Lower lobe of right lung (tissue), 2 donors: ENCODE data around the gene KCNA2. TPM values are rescaled to one million over a fixed set of nuclear protein-coding genes. Genes with fewer than 3 reads are reported as not detected.

Source experiments
- ATAC-seq, 2 donors: fragments of 200-7000 bp; cut with Tn5 transposase; one replicate each; pipeline ENCODE4 v1.9.1; 2020 to 2022; ENCODE audit warnings: mild to moderate bottlenecking in 2 of 2, moderate library complexity in 2 of 2
- DNase-seq: peaks from one replicate; pipeline ENCODE4 v3.0.0-alpha.2; 2020
- H3K27ac ChIP-seq: fragments of 200-600 bp; one replicate; pipeline ENCODE4 v1.8.0; 2022
- H3K27me3 ChIP-seq: fragments of 200-600 bp; one replicate; pipeline ENCODE4 v1.8.0; 2022; ENCODE audit warnings: low read depth
- H3K36me3 ChIP-seq: fragments of 200-600 bp; one replicate; pipeline ENCODE4 v1.8.0; 2022; ENCODE audit warnings: mild to moderate bottlenecking
- H3K4me1 ChIP-seq: fragments of 200-600 bp; one replicate; pipeline ENCODE4 v1.8.0; 2022
- H3K4me3 ChIP-seq: fragments of 200-600 bp; one replicate; pipeline ENCODE4 v1.8.0; 2022; ENCODE audit warnings: mild to moderate bottlenecking
- H3K9me3 ChIP-seq: fragments of 200-600 bp; one replicate; pipeline ENCODE4 v1.8.0; 2022
- intact Hi-C: fragments of 100-400 bp; cut with DNase I; formaldehyde crosslinking; loops from one replicate; pipeline ENCODE4 v1.11.0; 2022
- total RNA-seq: library from RNA; stranded (reverse); fragmentation: NEBNext Ultra II Directional; extraction: Animal tissue kit (Norgen Biotek cat#: 25700); gene quantifications from one replicate; pipeline ENCODE4 v1.2.1, GENCODE V29; 2021
- TF ChIP-seq, protein P1 (sequence below): fragments of 200-600 bp; IDR thresholded peaks from one replicate; pipeline ENCODE4 v1.8.0; 2022; ENCODE audit warnings: antibody characterized with exemption, mild to moderate bottlenecking
- donor health status: DM: no; HTN: yes; CAD: no; lungs with severe emphysema.

KCNA2 gene
- total RNA-seq, 1 donor from 2014 or later, result 0.77 TPM

DNA sequence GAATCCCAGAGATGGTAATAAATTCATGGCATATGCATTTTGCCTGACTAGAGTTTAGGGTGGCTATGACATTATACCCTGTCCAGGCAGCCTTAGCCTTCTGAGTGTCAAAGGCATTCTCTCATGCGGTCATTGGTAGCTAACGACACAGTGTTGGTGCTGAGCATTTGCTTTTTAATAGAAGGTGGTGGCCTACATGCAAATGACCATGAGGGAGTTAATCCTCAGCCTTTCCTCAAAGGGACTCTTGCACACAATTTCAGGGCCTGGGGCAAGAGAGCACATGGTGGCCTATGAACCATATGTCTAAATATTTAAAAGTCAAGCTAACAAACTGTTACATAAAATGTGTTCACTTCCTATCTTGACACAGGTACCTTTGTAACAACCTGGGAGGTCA, 56.3 kb downstream of the KCNA2 start:
- TF ChIP-seq, protein P1, sequence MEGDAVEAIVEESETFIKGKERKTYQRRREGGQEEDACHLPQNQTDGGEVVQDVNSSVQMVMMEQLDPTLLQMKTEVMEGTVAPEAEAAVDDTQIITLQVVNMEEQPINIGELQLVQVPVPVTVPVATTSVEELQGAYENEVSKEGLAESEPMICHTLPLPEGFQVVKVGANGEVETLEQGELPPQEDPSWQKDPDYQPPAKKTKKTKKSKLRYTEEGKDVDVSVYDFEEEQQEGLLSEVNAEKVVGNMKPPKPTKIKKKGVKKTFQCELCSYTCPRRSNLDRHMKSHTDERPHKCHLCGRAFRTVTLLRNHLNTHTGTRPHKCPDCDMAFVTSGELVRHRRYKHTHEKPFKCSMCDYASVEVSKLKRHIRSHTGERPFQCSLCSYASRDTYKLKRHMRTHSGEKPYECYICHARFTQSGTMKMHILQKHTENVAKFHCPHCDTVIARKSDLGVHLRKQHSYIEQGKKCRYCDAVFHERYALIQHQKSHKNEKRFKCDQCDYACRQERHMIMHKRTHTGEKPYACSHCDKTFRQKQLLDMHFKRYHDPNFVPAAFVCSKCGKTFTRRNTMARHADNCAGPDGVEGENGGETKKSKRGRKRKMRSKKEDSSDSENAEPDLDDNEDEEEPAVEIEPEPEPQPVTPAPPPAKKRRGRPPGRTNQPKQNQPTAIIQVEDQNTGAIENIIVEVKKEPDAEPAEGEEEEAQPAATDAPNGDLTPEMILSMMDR, result no peak
- no peak overlapping the region for H3K4me3 ChIP-seq
- DNase-seq (no peak), ATAC-seq (no peak)
- H3K36me3 ChIP-seq, result no peaks in the 10 kb centered on the region
- no peaks in the 10 kb centered on the region for H3K4me1 ChIP-seq
- intact Hi-C loops, result no loop called here
- H3K27ac ChIP-seq, result no peak overlapping the region
- peaks cover 25% of the 10 kb centered on the region for H3K27me3 ChIP-seq
- H3K9me3 ChIP-seq, result no peaks in the 10 kb centered on the region

DNA sequence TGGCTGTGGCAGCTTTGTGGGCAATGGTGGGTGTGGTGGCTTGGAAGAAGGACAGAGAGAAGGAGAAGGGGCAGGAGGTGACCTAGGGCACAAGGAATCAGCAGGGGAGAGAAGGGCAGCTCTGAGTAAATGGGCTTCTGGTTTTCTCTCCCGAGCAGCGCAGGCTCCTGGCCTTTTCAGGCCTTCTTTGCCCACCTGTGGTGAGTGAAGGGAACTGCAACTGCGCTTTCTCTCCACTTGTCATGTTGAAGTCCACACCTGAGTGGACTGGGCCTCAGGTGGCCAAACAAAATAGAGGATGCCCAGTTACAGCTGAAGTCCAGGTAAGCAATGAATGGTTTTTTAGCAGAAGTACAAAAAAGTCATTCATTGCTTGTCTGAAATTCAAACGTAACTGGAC, 57.8 kb downstream of the KCNA2 start:
- no peaks in the 10 kb centered on the region for H3K36me3 ChIP-seq
- no peaks in the 10 kb centered on the region for H3K9me3 ChIP-seq
- intact Hi-C loops, result no loop called here
- no peaks in the 10 kb centered on the region for H3K4me1 ChIP-seq
- no peak overlapping the region for H3K4me3 ChIP-seq
- TF ChIP-seq, protein P1, result peak; percentile 43
- no peak overlapping the region for H3K27ac ChIP-seq
- H3K27me3 ChIP-seq, result peaks cover 12% of the 10 kb centered on the region
- DNase-seq (no peak), ATAC-seq (peak in 1 of 2 donors; percentile 29)

DNA sequence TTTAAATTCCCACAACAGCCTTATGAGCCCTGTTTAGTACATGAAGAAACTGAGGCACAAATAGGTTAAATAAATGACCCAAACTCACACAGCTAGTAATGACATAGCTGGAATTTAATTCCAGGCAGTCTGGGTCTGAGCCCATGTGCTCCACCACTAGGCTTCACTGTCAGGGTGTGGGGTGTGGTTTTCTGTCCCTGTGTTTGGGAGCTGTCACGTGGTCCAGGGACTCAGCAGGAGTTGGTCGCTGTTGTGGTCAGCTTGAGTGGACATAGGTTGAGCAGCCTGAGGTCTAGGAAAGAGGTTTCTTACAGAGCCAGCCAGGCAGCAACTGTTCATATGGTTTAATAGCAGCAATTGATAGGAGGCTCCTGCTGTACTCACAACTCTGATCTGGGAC, 59.1 kb downstream of the KCNA2 start:
- no peaks in the 10 kb centered on the region for H3K9me3 ChIP-seq
- no peak overlapping the region for H3K27ac ChIP-seq
- DNase-seq (no peak), ATAC-seq (no peak)
- H3K27me3 ChIP-seq, result peaks cover 5% of the 10 kb centered on the region
- TF ChIP-seq, protein P1, result no peak
- intact Hi-C loops, result no loop called here
- no peaks in the 10 kb centered on the region for H3K4me1 ChIP-seq
- H3K4me3 ChIP-seq, result no peak overlapping the region
- no peaks in the 10 kb centered on the region for H3K36me3 ChIP-seq

DNA sequence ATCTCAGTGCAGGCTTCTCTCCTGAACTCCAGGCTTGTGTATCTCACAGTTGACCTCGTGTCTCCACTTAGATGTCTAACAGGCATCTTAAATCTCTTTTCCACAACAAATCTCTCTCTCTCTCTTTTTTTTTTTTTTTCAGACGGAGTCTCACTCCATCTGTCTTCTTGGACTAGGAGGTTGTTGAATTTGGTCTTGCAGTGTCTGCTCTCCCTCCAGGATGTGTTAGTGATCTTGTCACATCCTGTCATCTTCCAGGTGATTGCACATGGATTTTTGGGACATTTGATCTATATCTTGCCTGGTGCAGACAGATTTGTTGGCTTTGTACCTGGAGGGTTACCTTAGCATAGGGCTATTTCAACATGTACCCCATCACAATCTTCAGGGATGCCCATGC, 60.7 kb downstream of the KCNA2 start:
- TF ChIP-seq, protein P1, result no peak
- Histone ChIP-seq H3K27me3 (no peaks in the 10 kb centered on the region), H3K36me3 (no peaks in the 10 kb centered on the region), H3K27ac (no peak overlapping the region), H3K9me3 (no peaks in the 10 kb centered on the region), H3K4me3 (no peak overlapping the region), H3K4me1 (no peaks in the 10 kb centered on the region)
- intact Hi-C loops, result no loop called here
- no peak for ATAC-seq
- no peak for DNase-seq

DNA sequence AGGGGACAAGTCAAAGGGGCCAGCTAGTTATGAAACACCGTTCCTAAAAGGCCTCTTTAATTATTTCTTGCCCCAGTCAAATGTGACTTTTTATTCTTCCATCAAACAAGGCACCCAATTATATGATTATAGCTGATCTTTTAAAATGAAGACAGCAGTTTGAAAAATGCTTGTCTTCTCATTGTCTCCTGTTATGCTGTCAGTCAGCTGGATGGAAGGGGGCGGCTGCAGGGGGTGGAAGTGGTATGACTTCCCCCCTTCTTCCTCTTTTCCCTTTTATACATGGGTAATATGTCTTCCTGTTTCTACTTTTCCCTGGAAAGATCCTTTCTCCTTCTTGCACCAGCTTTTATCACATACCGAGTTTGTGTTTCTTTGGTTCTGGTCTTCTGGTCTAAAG, 61.4 kb downstream of the KCNA2 start:
- DNase-seq (no peak), ATAC-seq (no peak)
- TF ChIP-seq, protein P1, result no peak
- Histone ChIP-seq H3K9me3 (no peaks in the 10 kb centered on the region), H3K4me1 (no peaks in the 10 kb centered on the region), H3K36me3 (no peaks in the 10 kb centered on the region), H3K27ac (no peak overlapping the region), H3K4me3 (no peak overlapping the region), H3K27me3 (no peaks in the 10 kb centered on the region)
- intact Hi-C loops, result no loop called here

Other genes starting within 250 kb of the KCNA2 start
- gene SLC16A4, start 215.3 kb downstream of the KCNA2 start, total RNA-seq, result 9.6 TPM
- 121 TPM for gene LAMTOR5, start 198.7 kb downstream of the KCNA2 start, total RNA-seq
- gene PROK1, start 155.2 kb downstream of the KCNA2 start, total RNA-seq, result not detected
- gene KCNA10, start 87.2 kb downstream of the KCNA2 start, total RNA-seq, result not detected
- gene KCNA3, start 68.6 kb upstream of the KCNA2 start, total RNA-seq, result 19.4 TPM